Iris pigment epithelial cell (primary cell): ENCODE results near the gene MAP3K3.

Experiments used
- DNase-seq: peaks from one replicate; pipeline ENCODE4 v3.0.0-alpha.2; 2011; ENCODE audit warnings: low read depth

The MAP3K3 gene

DNA sequence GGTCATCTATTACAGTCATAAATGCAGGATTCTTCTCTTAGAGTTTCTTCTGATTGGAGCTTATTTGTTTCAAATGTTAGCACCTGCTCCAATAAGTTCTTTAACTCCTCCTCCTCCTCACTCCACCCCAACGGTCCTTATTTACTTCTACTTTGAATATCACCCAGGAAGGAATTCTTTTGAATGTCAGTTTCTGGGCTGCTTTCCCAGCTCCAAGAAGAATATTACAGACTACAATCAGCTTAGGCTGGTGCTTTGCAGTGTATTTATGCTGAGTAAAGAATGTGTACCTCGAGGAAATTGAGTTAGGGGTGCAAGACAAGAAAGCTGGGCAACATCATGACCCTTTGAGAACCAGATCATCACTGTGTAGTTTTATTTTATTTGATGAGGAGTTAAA, 30.8 kb downstream of the MAP3K3 start:
- DNase-seq: peak; percentile 23

DNA sequence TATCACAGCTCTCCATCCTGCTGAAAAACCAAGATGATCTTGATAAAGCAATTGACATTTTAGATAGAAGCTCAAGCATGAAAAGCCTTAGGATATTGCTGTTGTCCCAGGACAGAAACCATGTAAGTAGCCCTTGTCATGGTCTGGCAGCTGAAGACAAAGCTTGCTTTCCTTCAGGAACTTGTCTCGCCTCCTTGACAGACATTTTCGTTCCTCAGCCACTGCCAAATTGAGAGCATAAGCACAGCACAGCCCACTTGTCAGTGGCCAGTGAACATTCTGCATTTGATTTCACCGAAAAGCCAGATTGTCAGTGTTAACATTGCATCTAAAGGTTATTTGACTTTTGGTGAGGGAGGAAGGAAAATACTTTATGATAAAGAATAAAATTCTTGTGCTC, 35.6 kb downstream of the MAP3K3 start:
- DNase-seq: no peak

DNA sequence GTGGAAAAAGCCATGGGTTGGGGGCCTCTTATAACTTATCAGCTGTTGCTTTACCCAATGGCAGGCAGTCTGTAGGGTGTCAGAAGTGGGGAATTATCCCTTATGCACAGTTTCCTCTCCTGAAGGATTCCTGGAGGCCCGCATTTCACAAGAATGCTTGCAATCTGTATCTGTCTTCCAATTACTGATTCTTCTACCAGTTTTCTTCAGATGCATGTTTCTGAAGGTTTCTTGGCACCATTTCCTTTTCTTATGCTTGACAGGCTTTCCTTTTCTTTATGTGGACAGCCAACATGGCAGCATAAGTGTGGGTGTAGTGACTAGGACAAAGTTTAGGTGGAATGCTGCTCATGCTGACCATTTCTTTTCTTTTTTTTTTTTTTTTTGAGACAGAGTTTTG, 36.1 kb downstream of the MAP3K3 start:
- DNase-seq: no peak

DNA sequence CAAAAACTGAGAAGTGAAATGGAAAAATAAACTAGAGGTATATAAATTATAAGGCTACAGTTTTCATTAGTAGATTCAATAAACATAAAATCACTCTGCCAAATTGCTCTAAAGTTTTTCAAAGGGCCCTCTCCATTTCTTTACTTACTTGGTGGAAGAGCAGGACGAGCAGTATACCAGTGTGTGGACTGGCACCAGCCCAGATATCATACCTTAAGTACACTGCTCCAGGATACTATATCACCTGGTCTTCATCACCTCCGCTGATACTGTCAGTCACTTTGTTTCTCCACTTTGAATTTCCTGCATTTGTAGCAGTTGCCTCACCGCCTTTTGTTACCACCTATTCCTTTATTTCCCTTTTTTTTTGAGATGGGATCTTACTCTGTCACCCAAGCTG, 37.6 kb downstream of the MAP3K3 start:
- no peak for DNase-seq

DNA sequence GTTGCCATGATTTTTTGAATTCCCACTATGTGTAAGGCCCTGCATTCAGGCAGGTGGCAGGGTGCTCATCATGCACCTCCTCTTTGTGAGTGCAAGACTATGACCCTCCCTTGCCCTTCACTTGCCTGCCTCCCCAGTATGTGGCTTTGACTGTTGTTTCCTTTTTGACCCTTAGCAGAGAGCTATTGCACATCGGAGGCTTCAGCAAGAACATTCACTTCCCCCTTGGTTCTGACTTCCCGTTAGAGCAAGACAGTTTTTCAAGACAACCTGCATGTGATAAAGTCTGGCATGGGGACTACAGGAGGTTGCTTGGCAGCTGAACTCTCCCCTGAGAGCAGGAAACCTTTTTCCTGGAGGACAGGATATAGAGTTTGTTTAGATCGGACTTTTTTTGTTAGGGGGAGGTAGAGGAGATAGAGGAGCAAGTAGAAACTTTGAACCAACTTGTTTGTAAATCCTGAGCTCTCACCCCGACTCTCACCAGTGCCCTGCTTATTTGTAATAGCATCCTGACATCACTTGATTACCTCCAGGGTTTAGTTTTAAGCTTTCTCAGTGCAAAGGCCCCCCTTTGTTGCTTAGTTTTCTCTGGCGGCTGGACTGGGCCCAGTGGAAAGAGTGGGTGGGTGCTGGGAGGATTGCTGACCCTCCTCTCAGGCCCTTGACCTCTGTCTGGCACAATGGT, 43.5 kb downstream of the MAP3K3 start:
- DNase-seq: no peak

DNA sequence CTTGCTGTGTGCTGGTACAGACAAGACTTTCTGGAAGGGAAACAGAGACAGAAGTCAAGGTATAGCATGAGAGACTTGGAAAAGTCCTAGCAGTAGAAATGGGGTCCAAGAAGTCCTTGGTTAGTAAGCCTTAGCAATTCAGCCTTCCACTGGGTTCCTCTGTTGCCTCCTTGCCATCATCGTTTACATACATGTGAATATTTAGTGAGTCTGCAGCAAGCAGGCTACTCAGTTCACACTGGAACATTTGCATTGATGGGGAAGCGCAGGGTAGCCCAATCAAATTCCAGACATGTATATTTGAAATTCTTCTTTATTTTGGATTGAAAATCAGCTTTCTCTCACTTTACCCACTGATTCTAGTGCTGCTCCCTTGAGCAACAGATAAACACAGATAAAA, 50.6 kb downstream of the MAP3K3 start:
- DNase-seq: no peak

DNA sequence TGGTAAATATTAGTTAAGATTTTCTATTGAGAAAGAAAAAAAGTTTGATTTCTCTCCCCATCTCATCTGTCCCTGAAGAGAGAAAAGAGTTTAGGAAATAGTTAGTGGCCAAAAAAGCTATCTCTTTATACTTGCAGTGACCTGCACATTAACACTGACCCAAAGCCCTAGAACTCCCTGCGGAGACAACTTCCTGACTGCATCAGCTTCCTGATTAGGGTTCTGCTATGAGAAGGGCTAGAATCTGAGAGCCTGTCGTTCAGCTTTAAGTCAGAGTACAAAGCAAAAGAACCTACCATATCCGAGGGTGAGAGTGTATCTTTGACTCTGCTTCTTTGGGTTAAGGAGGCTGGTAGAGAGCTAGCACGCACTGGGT, 53.0 kb downstream of the MAP3K3 start:
- peak; percentile 40 for DNase-seq

DNA sequence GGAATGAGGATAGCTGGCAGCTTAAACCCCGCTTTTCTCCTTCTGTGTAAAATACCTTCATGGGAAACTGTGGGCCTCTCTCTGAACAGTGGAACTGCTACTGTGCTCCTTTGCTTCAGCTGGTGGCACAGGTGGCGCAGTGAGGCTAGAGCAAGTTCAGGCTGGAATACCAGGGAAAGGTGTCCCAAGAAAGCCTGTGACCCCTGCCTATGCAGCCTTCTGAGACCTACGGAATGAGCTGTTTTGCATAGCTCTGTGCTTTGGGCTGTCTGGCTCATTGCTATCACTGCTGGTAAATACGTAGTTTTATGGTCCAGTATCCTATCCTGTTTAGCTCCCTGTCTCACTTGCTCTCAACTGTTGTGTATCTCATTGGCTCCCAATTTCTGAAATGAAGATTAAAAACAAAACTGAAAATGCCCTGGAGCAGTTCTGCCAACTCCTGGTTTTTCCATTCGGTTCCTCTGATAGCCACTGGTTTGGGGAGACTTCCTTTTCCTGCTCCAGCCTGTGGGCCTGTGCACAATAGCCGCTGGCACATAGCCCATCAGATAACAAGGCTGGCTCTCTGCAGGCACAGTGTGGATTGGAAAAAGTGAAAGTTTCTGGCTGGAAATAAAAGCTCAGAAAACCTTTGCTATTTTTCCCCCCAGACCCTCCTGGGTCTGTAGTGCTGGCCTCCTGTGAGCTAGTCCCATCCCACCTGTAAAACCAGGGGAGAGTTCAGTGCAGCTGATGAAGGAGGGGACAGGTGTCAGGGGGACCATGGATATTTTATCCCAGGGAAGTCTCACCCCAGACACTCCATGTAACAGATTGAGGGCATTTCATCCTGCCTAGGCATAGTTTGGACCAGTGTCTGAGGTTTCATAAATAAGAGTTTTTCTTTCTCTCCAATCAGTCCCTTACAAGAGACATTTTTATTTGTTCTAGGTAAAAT, 53.7 kb downstream of the MAP3K3 start:
- DNase-seq: peak; percentile 90

DNA sequence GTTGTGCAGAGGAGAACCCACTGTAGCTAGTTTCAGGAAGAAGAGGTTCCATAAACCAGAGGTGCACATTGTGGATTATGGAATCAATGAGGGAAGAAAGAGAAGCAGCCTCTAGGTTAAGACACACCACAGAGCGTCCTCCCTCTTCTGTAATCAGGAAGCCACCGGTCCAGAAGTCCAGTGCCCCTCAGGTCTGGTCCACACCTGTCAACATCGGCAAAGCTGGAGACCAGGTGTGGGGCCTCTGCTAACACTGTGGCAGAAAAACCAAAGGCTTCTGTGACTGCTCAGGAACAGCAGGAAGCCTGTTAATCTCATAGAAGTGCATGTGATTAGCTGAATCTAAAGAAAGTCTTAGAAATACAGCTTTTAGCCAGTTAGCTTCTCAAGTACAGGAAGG, 54.4 kb downstream of the MAP3K3 start:
- no peak for DNase-seq

DNA sequence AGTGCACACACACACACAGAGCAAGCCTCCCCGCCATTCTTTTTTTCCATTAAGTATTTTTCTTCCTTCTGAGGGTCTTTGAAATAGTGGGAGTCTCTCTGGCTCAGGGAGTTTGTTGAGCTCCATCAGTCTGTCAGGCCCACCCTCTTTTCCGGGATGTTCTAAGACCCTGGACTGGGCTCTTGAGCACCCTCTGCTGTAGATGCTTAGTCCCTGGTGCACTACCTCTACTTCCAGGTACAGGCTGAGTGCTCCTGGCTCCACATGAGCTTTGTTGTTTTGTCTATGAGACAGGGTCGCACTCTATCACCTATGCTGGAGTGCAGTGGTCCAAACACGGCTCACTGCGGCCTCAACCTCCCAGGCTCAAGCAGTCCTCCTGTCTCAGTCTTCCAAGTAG, 57.0 kb downstream of the MAP3K3 start:
- DNase-seq: no peak

DNA sequence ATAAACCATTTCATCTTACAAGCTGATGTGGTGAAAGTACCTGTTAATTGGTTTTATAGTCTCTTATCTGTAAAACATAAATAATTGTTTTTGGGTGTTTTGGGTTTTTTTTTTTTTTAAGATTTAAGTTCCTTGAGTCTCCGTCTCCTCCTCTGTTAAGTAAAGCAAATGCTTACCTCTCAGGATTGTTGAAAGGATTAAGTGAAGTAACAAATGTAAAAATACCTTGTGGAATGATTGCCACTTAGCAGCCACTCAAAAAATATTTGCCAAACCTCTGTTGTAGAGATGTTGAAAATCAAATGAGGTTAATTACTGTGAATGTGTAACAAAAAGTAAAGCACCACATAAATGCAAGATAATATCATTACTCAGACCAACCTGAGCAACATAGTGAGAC, 58.5 kb downstream of the MAP3K3 start:
- DNase-seq: no peak

DNA sequence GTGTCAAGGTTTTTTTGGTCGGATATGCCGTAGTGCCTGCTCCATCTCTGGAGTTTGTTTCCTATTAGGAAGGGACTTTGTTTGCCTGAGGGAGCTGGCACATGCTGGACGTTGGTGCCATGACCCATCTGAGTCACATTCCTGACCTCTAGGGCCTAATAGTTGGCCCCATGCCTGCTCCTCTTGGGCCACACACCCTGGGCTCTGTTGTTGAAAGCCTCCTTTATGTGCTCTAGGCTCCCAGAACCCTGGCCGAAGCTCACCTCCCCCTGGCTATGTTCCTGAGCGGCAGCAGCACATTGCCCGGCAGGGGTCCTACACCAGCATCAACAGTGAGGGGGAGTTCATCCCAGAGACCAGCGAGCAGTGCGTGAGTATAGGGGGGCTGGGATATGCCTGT, 59.3 kb downstream of the MAP3K3 start:
- DNase-seq: no peak

DNA sequence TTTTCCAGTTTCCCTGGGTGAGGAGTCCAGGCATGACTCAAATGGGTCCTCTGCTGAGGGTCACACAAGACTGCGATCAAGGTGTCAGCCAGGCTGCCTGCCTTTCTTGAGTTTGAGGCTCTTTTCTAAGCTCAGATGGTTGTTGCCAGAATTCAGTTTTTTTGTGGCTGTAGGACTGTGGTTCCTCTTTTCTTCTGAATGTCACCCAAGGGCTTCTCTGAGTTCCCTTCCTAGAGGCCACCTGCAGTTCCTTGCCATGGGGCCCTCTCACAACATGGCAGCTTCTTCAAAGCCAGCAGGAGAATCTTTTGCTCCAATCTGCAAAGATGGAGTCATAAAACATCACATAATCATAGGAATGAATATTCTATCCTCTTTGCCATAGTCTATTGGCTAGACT, 60.2 kb downstream of the MAP3K3 start:
- no peak for DNase-seq

DNA sequence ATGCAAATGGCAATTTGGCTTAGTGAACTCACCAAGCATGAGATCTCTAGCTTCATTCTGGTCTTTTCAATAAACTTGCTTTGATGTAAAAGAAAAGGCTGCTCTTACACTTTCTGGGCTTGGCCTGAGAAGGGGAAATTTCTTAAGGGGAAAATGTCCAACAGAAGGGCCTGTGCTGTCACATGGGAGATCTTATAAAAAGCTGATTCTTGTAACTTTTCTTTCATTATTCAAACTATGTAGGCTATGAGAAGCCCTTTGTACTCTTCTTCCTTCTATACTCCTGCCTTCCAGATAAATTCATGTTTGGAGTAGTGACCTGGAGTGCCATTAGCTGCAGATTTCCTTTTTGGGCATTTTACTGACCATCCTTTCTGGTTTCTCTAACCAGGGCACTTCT, 60.8 kb downstream of the MAP3K3 start:
- DNase-seq: no peak

DNA sequence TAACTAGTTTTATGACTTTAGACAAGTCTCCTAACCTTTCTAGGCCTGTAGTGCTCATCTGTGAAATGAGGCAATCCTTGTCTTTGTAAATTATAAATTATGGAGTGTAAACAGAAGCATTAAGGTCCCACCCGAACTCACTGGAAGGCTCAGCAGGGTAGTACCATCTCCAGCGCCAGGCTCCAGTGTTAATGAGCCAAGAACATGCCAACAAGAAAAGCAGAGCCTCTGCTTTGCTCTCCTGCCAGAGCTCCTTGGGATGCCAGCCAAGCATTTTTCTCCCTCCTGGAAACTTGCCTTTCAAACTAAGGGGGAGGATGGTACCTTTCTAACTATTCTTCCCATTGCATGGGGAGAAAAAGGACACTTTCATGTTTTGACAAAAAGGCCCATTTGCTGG, 62.8 kb downstream of the MAP3K3 start:
- no peak for DNase-seq

DNA sequence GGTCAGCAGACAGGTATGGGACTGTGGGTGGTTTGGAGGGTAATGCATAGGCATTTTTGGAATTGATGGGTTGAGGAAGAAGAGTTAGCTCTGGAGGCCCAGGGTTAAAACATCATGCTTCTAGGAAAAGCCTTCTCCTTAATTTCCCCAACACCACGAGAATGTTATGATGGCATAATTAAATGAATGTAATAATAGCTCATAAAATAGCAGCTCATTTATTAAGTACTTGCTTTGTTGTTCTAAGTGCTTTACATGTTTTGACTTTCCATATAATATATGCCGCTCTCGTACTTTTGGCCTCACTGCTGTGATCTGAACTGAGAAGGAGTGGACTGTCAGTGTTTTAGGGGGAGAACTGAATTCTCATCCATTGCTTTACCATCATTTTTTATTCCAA, 63.4 kb downstream of the MAP3K3 start:
- no peak for DNase-seq

DNA sequence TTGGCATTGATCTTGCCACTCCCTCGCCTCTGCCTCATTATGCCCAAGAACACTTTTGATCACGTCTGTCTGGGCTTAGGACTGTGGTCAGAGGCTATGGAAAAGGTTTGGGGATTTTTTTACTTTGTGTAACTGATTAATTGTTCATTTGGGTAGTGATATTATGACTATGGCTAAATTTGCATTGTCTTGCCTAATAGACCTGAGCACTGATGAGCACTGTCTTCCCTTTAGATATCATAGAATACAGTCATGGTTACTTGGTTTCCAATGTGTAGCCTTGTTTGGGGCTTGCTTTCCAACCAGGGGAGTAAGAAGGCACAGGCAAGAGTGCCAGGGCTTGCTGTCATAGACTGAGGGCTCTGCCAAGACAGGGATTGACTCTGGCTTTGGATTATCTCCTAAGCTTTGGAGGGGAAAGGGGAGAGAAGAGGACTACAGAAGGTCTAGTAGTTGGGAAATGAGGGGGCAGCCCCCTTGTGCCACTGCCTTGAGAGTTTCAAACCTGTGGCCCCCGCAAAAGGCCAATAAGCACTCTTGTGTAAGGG, 64.0 kb downstream of the MAP3K3 start:
- no peak for DNase-seq

DNA sequence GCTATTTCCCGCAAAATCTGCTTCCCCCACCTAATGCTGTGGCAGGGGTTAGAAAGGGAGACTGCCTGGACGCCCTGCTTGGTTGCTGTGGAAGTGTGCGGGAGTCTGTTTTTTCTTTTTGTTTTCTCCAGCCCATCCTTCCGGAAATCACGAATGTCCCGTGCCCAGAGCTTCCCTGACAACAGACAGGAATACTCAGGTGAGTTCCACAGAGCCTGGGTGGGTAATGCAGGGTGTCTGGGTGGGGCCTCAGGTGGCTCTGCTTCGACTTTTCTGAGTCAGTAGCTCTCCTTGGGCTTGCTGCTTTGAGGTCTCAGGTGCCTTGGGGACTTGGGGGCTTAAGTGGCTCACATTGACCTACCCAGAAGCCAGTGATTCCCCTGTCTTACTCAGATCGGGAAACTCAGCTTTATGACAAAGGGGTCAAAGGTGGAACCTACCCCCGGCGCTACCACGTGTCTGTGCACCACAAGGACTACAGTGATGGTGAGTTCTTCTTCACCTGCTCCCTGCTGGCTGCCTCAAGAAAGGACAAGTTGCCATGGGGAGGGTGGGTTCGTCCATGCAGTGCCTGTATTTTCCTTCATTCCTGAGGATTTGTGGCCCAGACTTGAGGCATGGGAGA, 66.3 kb downstream of the MAP3K3 start:
- DNase-seq: no peak

DNA sequence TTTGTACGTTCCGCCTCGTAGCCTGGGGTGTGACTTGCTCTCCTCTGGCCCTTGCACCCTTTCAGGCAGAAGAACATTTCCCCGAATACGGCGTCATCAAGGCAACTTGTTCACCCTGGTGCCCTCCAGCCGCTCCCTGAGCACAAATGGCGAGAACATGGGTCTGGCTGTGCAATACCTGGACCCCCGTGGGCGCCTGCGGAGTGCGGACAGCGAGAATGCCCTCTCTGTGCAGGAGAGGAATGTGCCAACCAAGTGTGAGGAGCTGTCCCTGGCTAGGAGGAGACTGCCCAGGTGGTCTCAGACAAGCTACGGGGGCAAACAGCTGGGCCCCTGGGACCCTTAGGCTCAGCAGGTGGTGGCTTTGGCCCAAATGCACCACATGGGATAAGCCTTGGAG, 67.3 kb downstream of the MAP3K3 start:
- no peak for DNase-seq

DNA sequence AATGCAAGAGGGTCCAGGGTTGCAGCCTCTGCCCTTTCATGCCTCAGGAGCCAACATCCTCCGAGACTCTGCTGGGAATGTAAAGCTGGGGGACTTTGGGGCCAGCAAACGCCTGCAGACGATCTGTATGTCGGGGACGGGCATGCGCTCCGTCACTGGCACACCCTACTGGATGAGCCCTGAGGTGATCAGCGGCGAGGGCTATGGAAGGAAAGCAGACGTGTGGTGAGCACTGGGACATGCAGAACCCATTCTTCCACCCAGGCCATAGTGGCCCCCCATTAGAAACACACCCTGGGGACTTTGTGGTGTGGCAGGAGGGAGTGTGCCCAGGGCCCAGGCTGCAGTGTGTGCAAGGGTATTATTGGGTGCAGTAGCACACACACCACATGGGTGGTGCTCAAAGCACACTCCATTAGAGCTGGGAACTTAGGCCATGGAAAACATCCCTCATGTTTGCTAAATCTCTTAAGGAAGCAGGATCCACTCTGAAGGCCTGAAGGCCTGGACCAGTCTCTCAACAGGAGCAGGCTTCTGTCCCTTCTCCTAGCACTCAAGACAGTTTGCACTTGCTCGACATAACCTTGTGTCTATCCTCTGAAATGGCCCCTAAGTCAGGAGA, 70.1 kb downstream of the MAP3K3 start:
- DNase-seq: no peak

DNA sequence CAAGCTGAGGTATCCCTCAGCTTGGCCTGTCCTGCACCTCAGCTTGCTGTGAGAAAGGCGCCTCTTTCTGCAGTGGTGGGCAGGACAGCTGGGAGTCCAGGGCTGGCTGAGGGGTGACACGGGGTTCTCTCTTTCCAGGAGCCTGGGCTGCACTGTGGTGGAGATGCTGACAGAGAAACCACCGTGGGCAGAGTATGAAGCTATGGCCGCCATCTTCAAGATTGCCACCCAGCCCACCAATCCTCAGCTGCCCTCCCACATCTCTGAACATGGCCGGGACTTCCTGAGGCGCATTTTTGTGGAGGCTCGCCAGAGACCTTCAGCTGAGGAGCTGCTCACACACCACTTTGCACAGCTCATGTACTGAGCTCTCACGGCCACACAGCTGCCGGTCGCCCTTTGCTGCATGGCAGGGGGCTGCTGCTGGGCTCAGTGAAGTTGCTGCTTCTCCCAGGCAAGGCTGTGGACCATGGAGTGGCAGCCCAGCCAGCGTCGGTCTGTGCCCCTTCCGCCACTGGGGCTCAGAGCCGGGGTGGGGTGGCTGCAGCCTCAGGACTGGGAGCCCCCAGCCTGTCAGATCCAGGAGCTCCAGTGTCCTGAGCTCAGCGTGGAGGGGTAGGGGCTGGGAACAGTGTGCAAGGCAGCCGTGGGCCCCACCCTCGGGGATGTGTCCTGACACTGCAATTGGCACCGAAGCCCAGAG, 71.3 kb downstream of the MAP3K3 start:
- no peak for DNase-seq
